ENCODE data around the gene SHCBP1L.

Gene SHCBP1L

DNA sequence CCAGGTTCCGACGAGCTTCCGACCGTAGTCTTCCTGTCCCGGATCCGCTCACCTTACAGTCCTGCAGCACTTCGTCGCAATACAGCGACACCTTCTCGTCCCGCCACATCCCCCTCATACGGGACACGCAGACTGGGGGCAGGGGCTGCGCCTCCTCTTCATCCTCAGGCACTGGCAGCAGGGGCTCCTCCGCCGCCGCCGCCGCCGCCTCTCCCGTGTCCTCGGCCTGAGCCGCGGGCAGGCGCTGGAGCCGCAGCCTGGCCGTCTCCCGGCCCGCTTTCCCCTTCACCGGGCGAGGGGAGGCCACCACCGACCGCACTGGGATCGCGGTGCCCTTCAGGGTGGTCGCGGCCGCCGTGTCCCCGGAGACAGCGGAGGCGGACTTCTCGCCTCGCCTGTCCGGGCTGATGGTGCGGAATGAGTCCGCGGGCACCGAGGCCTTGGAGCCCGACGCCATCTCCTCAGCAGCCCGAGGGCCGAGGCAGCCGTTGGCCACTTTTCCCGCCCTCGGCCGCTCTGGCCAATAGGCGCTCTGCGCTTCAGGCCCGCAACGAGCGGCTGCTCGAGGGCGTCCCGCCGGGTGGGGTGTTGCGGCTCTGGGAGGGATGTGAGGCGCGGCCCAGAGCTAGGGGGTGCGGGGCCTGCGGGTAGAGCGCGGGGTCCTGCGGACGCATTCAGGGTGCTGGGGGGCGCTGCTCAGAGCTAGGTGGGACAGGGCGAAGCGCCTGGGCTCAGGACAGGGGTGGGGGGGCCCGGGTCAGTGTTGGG is at the start of gene SHCBP1L:
TSS of gene SHCBP1L (minus strand) at position 490 of the 768 bp plus-strand sequence. CDS start at position 457, 33 bp downstream.
- DNase-seq (ENCODE audit: low spot score), result no peak

DNA sequence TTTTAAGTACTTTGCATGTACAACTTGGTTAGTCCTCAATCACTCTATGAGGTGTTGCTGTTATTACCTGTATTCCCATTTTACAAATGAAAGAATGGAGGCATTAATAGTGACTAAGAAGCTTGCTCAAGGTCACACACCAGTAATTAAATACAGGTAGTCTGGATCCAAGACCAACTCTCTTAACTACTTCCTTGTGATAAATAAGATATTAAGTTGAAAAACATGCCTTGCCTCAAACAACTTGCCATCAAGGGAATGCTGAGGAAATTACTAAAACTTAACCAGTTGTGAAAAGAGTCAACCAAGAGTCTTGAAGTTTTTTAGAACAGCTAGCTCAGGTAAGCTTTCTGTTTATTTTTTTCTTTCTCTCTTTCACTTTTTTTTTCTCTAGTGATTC is 49.3 kb upstream of the SHCBP1L start:
- no peak for DNase-seq (ENCODE audit: low spot score)

GRCh38 chr1:183000167-183000962 is 47.4 kb upstream of the SHCBP1L start:
- no peak for DNase-seq (ENCODE audit: low spot score)

DNA sequence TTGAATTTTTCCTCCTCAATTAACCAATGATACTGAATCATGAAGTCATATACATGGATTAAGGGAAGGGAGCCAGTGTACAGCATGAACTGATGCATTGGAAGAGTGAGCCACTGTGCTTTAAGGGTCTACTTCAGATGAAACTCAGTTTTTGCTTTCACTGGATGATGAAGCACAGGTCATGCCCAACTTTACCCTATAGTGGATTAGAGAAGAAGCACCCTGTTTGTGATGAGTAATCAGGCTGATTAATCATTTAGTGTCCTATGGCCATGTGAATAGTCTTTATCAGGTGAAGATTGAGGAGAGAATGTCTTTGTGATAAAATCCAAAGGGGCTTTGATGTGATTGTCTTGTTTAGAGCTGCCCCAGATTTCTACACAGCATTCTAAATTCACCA is 45.5 kb upstream of the SHCBP1L start:
- no peak for DNase-seq (ENCODE audit: low spot score)

DNA sequence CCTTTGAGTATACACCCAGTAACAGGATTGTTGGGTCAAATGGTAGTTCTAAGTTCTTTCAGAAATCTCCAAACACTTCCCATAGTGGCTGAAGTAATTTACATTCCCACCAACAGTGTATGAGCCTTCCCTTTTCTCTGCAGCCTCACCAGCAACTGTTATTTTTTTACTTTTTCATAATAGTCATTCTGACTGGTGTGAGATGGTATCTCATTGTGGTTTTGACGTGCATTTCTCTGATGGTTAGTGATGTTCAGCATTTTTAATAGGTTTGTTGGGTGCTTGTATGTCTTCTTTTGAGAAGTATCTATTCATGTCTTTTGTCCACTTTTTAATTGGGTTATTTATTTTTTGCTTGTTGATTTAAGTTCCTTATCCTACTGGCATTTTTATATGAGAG is 43.9 kb upstream of the SHCBP1L start:
- no peak for DNase-seq (ENCODE audit: low spot score)

- DNase-seq (ENCODE audit: low spot score), result no peak
Measured at GRCh38 chr1:182995894-182996293, 42.9 kb upstream of the SHCBP1L start.

GRCh38 chr1:182993746-182994145 is 40.8 kb upstream of the SHCBP1L start:
- DNase-seq (ENCODE audit: low spot score), result no peak

DNA sequence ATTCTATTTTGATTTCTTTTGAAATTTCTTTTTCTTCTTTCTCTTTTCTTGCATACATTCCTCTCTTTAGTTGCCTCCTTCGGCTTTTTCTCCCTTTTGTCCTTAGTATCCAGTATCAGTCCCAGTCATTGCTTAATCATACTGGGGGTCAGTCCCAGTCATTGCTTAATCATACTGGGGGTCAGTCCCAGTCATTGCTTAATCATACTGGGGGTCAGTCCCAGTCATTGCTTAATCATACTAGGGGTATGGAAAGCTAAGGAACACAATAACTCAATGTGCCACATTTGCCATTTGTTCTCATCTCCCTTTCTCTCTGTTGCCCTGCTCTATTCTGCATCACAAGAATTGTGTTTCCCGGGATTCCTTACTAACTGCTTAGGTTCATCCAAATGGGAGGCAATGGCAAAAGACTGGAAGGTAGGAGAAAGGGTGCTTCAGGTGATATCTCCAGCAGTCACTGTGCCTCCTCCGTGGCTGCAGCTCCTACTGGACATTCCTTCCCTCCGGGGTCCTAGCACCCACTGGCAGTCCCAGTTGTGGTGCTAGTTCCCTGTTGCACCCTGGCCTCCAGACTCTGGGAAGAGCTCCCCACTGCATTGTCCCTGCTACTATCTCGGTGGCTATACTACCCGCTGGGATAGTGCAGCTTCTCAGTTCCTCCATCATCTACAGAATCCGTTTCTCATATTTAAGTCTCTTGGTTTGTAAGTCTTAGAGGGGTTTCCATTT is 37.6 kb upstream of the SHCBP1L start:
- no peak for DNase-seq (ENCODE audit: low spot score)

DNA sequence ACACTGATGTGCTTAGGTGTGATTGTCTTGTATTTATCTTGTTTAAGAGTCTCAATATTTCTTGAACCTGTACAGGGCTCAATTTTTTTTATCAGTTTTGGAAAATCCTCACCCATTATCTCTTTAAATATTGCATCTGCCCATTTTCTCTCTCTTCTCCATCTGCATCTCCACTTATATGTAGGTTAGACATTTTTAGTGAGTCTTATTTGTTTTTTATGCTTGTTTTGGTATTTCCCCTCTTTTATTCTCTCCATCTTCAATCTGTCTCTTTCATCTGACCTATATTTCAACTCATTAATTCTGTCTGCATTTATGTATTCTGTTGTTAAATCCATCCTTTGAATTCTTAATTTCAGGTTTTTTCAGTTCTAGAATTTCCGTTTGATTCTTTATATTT is 32.9 kb upstream of the SHCBP1L start:
- DNase-seq (ENCODE audit: low spot score), result no peak

DNA sequence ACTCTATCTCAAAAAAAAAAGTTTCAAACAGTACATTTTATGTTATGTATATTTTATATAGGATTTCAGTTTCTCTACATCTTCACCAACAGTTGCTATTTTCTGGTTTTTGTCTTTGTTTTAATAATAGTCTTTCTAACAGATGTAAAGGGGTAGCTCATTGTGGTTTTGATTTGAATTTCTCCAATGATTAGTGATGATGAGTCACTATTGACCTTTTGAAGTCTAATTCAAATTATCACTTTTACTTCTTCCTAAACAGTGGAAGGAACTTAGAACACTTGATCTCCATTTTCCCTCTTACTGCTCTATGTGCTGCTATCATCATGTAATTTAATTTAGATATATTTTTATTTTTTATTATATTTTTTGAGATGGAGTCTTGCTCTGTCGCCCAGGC is 31.7 kb upstream of the SHCBP1L start:
- no peak for DNase-seq (ENCODE audit: low spot score)

- no peak for DNase-seq (ENCODE audit: low spot score)
Measured at GRCh38 chr1:182984138-182984537, 31.2 kb upstream of the SHCBP1L start.

DNA sequence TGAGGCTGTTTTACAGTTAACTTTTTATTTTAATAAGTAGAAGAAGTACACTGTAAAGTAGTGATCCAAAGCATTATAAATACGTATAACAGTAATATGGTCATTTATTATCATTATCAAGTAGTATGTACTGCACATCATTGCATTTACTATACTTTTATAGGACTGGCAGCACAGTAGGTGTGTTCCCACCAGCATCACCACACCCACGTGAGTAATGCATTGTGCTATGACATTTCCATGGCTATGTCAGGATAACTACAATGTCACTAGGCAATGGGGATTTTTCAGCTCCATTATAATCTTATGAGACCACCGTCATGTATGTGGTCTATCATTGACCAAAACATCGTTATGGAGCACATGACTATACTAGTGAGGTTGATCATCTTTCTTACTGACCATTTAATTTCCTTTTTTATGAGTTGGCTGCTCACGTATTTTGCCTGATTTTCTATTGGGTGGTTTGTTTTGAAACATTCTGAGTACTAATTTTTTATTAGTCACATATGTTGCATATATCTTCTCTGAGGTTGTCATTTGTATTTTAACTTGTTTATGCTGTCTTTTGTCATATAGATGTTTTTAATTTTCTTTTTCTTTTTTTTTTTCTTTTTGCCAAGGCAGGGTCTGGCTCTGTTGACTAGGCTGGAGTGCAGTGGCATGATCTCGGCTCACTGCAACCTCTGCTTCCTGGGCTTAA is 25.3 kb upstream of the SHCBP1L start:
- DNase-seq (ENCODE audit: low spot score), result no peak

DNA sequence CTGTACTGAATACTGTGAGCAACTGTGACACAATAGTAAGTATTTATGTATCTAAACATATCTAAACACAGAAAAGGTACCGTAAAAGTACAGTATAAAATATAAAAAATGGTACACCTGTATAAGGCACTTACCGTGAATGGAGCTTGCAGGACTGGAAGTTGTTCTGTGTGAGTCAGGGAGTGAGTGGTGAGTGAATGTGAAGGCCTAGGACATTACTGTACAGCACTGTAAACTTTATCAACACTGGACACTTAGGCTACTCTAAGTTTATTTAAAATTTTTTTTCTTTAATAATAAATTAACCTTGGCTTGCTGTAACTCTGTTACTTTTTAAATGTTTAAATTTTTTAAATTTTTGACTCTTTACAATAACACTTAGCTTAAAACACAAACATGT is 24.5 kb upstream of the SHCBP1L start:
- no peak for DNase-seq (ENCODE audit: low spot score)

DNA sequence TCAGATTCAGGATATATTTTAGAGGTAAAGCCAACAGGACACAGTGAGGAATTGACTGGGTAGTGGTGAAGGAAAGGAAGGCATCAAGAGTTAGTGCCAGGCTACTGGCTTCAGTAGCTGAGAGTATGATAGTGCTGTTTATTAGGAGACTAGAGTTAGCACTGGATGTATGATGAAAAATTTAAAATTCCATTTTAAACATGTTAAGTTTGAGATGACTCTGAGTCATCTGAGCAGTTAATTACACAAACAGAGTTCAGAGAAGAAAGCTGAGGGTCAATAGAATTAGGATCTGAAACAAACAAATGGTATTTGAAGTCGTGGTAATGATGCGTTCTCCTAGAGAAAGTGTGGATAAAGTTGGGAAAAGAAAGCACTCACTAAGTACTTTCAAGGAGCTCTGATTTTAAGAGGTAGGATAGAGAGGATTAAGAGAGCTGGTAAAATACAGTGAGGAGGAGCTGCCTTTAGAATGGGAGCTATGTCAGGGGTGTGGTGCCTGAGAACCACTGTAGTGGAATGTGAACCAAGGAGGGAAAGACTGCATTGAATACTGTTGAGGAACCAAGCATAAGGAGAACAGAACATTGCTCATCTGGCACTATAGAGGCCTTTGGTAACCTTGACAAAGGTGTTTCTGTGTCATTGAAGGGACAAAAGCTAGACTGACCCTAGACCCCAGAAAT is 21.7 kb upstream of the SHCBP1L start:
- DNase-seq (ENCODE audit: low spot score), result no peak

- no peak for DNase-seq (ENCODE audit: low spot score)
Measured at GRCh38 chr1:182972829-182973228, 19.9 kb upstream of the SHCBP1L start.

- no peak for DNase-seq (ENCODE audit: low spot score)
Measured at GRCh38 chr1:182972231-182972630, 19.3 kb upstream of the SHCBP1L start.

GRCh38 chr1:182971219-182971618 is 18.3 kb upstream of the SHCBP1L start:
- no peak for DNase-seq (ENCODE audit: low spot score)

DNA sequence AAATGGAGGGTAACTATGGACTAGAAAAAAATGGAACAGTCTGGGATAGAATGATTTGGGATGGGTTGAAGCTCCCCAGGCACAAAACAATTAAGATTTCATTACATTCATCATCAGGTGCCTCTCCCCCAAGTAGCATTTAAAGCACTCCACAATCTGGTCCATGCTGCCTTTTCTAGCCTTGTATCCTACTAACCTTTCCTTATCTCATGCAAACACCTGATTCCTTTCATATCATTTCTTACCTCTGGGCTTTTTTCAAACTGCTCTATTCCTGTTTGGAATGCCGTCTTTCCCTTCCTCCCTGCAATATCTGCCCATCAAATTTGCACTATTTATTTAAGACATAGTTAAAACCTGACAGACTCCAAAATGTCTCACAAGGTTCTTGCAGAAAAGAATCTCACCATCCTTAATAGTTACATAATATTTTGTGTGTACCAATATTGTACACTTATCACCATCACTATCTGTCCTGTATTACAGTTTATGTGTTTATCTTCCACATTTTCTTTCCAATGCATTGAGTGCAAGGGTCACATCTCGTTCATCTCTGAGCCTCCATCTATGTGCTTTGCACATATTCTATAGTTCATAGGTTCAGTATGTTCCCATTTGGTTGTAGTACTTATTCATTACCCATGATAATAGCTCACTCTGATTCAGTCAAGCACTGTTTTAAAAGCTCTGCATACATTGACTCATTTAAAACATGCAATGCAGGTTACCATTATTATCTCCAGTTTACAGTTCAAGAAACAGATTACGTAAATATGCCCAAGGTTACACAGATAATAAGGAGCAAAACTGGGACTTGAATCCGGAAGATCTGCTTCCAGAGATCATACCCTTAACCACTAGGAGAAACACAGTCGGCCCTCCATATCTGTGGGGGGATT is 16.1 kb upstream of the SHCBP1L start:
- no peak for DNase-seq (ENCODE audit: low spot score)

GRCh38 chr1:182968151-182968741 is 15.3 kb upstream of the SHCBP1L start:
- no peak for DNase-seq (ENCODE audit: low spot score)

- no peak for DNase-seq (ENCODE audit: low spot score)
Measured at GRCh38 chr1:182965861-182966260, 12.9 kb upstream of the SHCBP1L start.
